ENCODE results near the gene DYNLRB2.

Gene DYNLRB2

GRCh38 chr16:80563066-80563465 lies 22.3 kb downstream of the DYNLRB2 start:
- no peaks in the 10 kb centered on the region for H3K27me3 ChIP-seq (ENCODE audit: insufficient read depth, poor library complexity, severe bottlenecking)
- DNase-seq (ENCODE audit: low read depth in 1 of 2, low spot score in 1 of 2) = no peak
- no peak overlapping the region for H3K4me3 ChIP-seq (replicated peaks; ENCODE audit: insufficient read depth, low read length)
- TF ChIP-seq REST (IDR thresholded peaks at IDR 0.05; ENCODE audit: insufficient replicate concordance, low read depth) (no peak), GABPA (IDR thresholded peaks at IDR 0.05; ENCODE audit: low read depth) (no peak), SPI1 (IDR thresholded peaks at IDR 0.05; ENCODE audit: borderline replicate concordance, low read depth) (no peak), POLR2AphosphoS5 (IDR thresholded peaks at IDR 0.05; ENCODE audit: low read depth) (no peak)
- TF ChIP-seq, protein P1, sequence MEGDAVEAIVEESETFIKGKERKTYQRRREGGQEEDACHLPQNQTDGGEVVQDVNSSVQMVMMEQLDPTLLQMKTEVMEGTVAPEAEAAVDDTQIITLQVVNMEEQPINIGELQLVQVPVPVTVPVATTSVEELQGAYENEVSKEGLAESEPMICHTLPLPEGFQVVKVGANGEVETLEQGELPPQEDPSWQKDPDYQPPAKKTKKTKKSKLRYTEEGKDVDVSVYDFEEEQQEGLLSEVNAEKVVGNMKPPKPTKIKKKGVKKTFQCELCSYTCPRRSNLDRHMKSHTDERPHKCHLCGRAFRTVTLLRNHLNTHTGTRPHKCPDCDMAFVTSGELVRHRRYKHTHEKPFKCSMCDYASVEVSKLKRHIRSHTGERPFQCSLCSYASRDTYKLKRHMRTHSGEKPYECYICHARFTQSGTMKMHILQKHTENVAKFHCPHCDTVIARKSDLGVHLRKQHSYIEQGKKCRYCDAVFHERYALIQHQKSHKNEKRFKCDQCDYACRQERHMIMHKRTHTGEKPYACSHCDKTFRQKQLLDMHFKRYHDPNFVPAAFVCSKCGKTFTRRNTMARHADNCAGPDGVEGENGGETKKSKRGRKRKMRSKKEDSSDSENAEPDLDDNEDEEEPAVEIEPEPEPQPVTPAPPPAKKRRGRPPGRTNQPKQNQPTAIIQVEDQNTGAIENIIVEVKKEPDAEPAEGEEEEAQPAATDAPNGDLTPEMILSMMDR (IDR thresholded peaks at IDR 0.05; ENCODE audit: insufficient read depth, low read length) = no peak
- H3K27ac ChIP-seq (replicated peaks) = no peak overlapping the region

GRCh38 chr16:80564394-80564793 lies 23.6 kb downstream of the DYNLRB2 start:
- Histone ChIP-seq H3K27ac (replicated peaks) (no peak overlapping the region), H3K27me3 (ENCODE audit: insufficient read depth, poor library complexity, severe bottlenecking) (no peaks in the 10 kb centered on the region), H3K4me3 (replicated peaks; ENCODE audit: insufficient read depth, low read length) (no peak overlapping the region)
- TF ChIP-seq, protein P1 (IDR thresholded peaks at IDR 0.05; ENCODE audit: insufficient read depth, low read length) = no peak
- TF ChIP-seq POLR2AphosphoS5 (IDR thresholded peaks at IDR 0.05; ENCODE audit: low read depth) (no peak), GABPA (IDR thresholded peaks at IDR 0.05; ENCODE audit: low read depth) (no peak), REST (IDR thresholded peaks at IDR 0.05; ENCODE audit: insufficient replicate concordance, low read depth) (no peak), SPI1 (IDR thresholded peaks at IDR 0.05; ENCODE audit: borderline replicate concordance, low read depth) (no peak)
- DNase-seq (ENCODE audit: low read depth in 1 of 2, low spot score in 1 of 2) = no peak

- no peak overlapping the region for H3K27ac ChIP-seq (replicated peaks)
- no peak for DNase-seq (ENCODE audit: low read depth in 1 of 2, low spot score in 1 of 2)
- TF ChIP-seq SPI1 (IDR thresholded peaks at IDR 0.05; ENCODE audit: borderline replicate concordance, low read depth) (no peak), REST (IDR thresholded peaks at IDR 0.05; ENCODE audit: insufficient replicate concordance, low read depth) (no peak), GABPA (IDR thresholded peaks at IDR 0.05; ENCODE audit: low read depth) (no peak), POLR2AphosphoS5 (IDR thresholded peaks at IDR 0.05; ENCODE audit: low read depth) (no peak)
- TF ChIP-seq, protein P1 (IDR thresholded peaks at IDR 0.05; ENCODE audit: insufficient read depth, low read length) = no peak
- no peaks in the 10 kb centered on the region for H3K27me3 ChIP-seq (ENCODE audit: insufficient read depth, poor library complexity, severe bottlenecking)
- H3K4me3 ChIP-seq (replicated peaks; ENCODE audit: insufficient read depth, low read length) = no peak overlapping the region
Observed at GRCh38 chr16:80569440-80570105, 28.8 kb downstream of the DYNLRB2 start.

Measured in HL-60 (cell line).